H1 (cell line): ENCODE data around the gene PTPRG. TPM values are rescaled to one million over a fixed set of nuclear protein-coding genes. Genes with fewer than 3 reads are reported as not detected.

Source experiments
- CTCF ChIA-PET: fragments of 300-600 bp; sonication (Branson Sonifier 250); formaldehyde crosslinking; loops from one replicate; lab custom pipeline; 2021; ENCODE audit not compliant: partially characterized antibody; lab: Charles Lee
- POLR2A ChIA-PET: fragments of 300-600 bp; sonication (Branson Sonifier 250); formaldehyde crosslinking; loops from one replicate; lab custom pipeline; 2021; ENCODE audit warnings: inconsistent platforms; ENCODE audit not compliant: partially characterized antibody; lab: Charles Lee
- DNase-seq, 2 experiments: peaks; one replicate each; pipeline versions ENCODE4 v3.0.0 to v3.0.0-alpha.2; 2010 to 2022; ENCODE audit warnings: low spot score in 2 of 2, low read depth in 1 of 2, mixed read lengths in 1 of 2
- FAIRE-seq: peaks from 2 replicates; lab custom pipeline; 2011; peaks lifted over from hg19 to GRCh38; lab: Jason Lieb, UNC
- H2AFZ ChIP-seq: 2 replicates; pipeline ENCODE4 v1.8.1; 2012; ENCODE audit warnings: low read length, inconsistent platforms
- H2AK5ac ChIP-seq: 2 replicates; pipeline ENCODE4 v1.6.1; 2013; ENCODE audit warnings: low read depth, low read length
- H2BK120ac ChIP-seq: replicated peaks from 2 replicates; pipeline ENCODE3; 2013; ENCODE audit warnings: low read depth, low read length, inconsistent platforms
- H2BK12ac ChIP-seq: 2 replicates; pipeline ENCODE4 v1.6.1; 2013; ENCODE audit warnings: low read depth, low read length
- H2BK15ac ChIP-seq: 2 replicates; pipeline ENCODE4 v1.6.1; 2013; ENCODE audit warnings: low read length
- H2BK20ac ChIP-seq: 2 replicates; pipeline ENCODE4 v1.6.1; 2013; ENCODE audit warnings: low read length
- H2BK5ac ChIP-seq: 2 replicates; pipeline ENCODE4 v1.6.1; 2013; ENCODE audit warnings: low read depth, low read length
- H3K14ac ChIP-seq: 2 replicates; pipeline ENCODE4 v1.6.1; 2013; ENCODE audit warnings: inconsistent platforms; ENCODE audit not compliant: insufficient read length
- H3K18ac ChIP-seq: 2 replicates; pipeline ENCODE4 v1.6.1; 2013; ENCODE audit warnings: low read length; ENCODE audit errors: extremely low read depth
- H3K23ac ChIP-seq: 2 replicates; pipeline ENCODE4 v1.6.1; 2013; ENCODE audit warnings: inconsistent platforms; ENCODE audit not compliant: insufficient read length
- H3K23me2 ChIP-seq: 2 replicates; pipeline ENCODE4 v1.6.1; 2013; ENCODE audit warnings: low read depth, low read length
- H3K27ac ChIP-seq: 2 replicates; pipeline ENCODE4 v1.6.1; 2011; ENCODE audit warnings: low read depth, low read length, inconsistent platforms
- H3K27me3 ChIP-seq, 4 experiments: replicated peaks in 1 of 4; 1 replicate in 1 of 4; 2 replicates in 3 of 4; pipeline versions ENCODE4 v1.6.1 to v1.8.1; 2011 to 2013; ENCODE audit warnings: low read length in 3 of 4, mild to moderate bottlenecking in 3 of 4, inconsistent platforms in 2 of 4, mixed read lengths in 2 of 4, moderate library complexity in 1 of 4; ENCODE audit not compliant: control insufficient read depth in 3 of 4, insufficient read depth in 3 of 4; ENCODE audit errors: extremely low read depth in 1 of 4
- H3K36me3 ChIP-seq, 4 experiments: 2 replicates each; pipeline versions ENCODE4 v1.6.1 to v1.8.1; 2011 to 2013; ENCODE audit warnings: mild to moderate bottlenecking in 4 of 4, low read length in 3 of 4, moderate library complexity in 2 of 4, control low read depth in 1 of 4, inconsistent platforms in 1 of 4; ENCODE audit not compliant: insufficient read depth in 4 of 4, control insufficient read depth in 2 of 4
- H3K4ac ChIP-seq: replicated peaks from 2 replicates; pipeline ENCODE3; 2013; ENCODE audit warnings: low read length, low read depth, mixed read lengths, inconsistent platforms; ENCODE audit not compliant: insufficient read length
- H3K4me1 ChIP-seq, 4 experiments: replicated peaks in 1 of 4; 1 replicate in 1 of 4; 2 replicates in 3 of 4; pipeline versions ENCODE4 v1.6.1 to v1.8.1; 2011 to 2013; ENCODE audit warnings: low read length in 3 of 4, inconsistent platforms in 2 of 4, mixed read lengths in 1 of 4; ENCODE audit not compliant: insufficient read depth in 4 of 4, control insufficient read depth in 3 of 4
- H3K4me2 ChIP-seq, 2 experiments: 2 replicates each; pipeline versions ENCODE4 v1.6.1 to v1.8.1; 2011 to 2013; ENCODE audit warnings: low read depth in 2 of 2, low read length in 2 of 2, control low read depth in 1 of 2, inconsistent platforms in 1 of 2, mild to moderate bottlenecking in 1 of 2; ENCODE audit not compliant: insufficient read depth in 1 of 2
- H3K4me3 ChIP-seq, 4 experiments: fragments of 200-600, 300-600 bp in 1 of 4; sonication (generic), shearing (Covaris generic), sonication (Bioruptor Twin) in 1 of 4; 2 replicates each; pipeline versions ENCODE4 v1.5.1 to v1.8.1; 2011 to 2016; ENCODE audit warnings: low read length in 4 of 4, low read depth in 3 of 4, control low read depth in 2 of 4, inconsistent platforms in 2 of 4, mild to moderate bottlenecking in 2 of 4, mixed read lengths in 1 of 4, moderate library complexity in 1 of 4; ENCODE audit not compliant: insufficient read depth in 2 of 4; ENCODE audit errors: extremely low read depth in 1 of 4
- H3K56ac ChIP-seq: replicated peaks from 2 replicates; pipeline ENCODE3; 2013; ENCODE audit warnings: low read depth, mild to moderate bottlenecking, mixed read lengths, low read length, inconsistent platforms; ENCODE audit not compliant: insufficient read length
- H3K79me1 ChIP-seq: 2 replicates; pipeline ENCODE4 v1.6.1; 2013; ENCODE audit warnings: low read depth, low read length, control low read depth
- H3K79me2 ChIP-seq, 2 experiments: 2 replicates each; pipeline versions ENCODE4 v1.6.1 to v1.8.1; 2012 to 2013; ENCODE audit warnings: low read length in 2 of 2, mild to moderate bottlenecking in 2 of 2, inconsistent platforms in 1 of 2; ENCODE audit not compliant: insufficient read depth in 2 of 2, control insufficient read depth in 1 of 2
- H3K9ac ChIP-seq, 4 experiments: replicated peaks in 1 of 4; 1 replicate in 1 of 4; 2 replicates in 3 of 4; pipeline versions ENCODE4 v1.6.1 to v1.8.1; 2011 to 2013; ENCODE audit warnings: low read depth in 3 of 4, low read length in 3 of 4, control low read depth in 2 of 4, mild to moderate bottlenecking in 2 of 4, moderate library complexity in 2 of 4, inconsistent platforms in 1 of 4; ENCODE audit errors: extremely low read depth in 1 of 4
- H3K9me3 ChIP-seq, 2 experiments: 2 replicates each; pipeline versions ENCODE4 v1.6.1 to v1.8.1; 2012 to 2013; ENCODE audit warnings: mild to moderate bottlenecking in 2 of 2, moderate library complexity in 2 of 2, control low read depth in 1 of 2, inconsistent platforms in 1 of 2, low read depth in 1 of 2, low read length in 1 of 2, mixed read lengths in 1 of 2; ENCODE audit not compliant: insufficient read depth in 2 of 2
- H4K20me1 ChIP-seq, 2 experiments: replicated peaks in 1 of 2; 2 replicates each; pipeline versions ENCODE3 to v1.8.1; 2011 to 2013; ENCODE audit warnings: inconsistent platforms in 2 of 2, low read length in 2 of 2, mild to moderate bottlenecking in 1 of 2; ENCODE audit not compliant: insufficient read depth in 2 of 2, control insufficient read depth in 1 of 2
- H4K5ac ChIP-seq: 2 replicates; pipeline ENCODE4 v1.6.1; 2013; ENCODE audit warnings: low read length, low read depth, mixed read lengths, inconsistent platforms; ENCODE audit not compliant: insufficient read length
- H4K8ac ChIP-seq: 2 replicates; pipeline ENCODE4 v1.8.0; 2013; ENCODE audit warnings: mild to moderate bottlenecking, moderate library complexity, low read length, inconsistent platforms; ENCODE audit not compliant: insufficient read depth; ENCODE audit errors: extremely low read depth
- H4K91ac ChIP-seq: replicated peaks from 2 replicates; pipeline ENCODE3; 2013; ENCODE audit warnings: low read length, mixed read lengths, inconsistent platforms; ENCODE audit not compliant: insufficient read length
- CEBPB ChIP-seq: IDR thresholded peaks from 2 replicates; pipeline ENCODE4 v1.6.1; 2012; ENCODE audit warnings: low read depth, low read length
- CTBP2 ChIP-seq: IDR thresholded peaks from 2 replicates; pipeline ENCODE4 v1.7.0; 2011; ENCODE audit warnings: borderline replicate concordance, mild to moderate bottlenecking, moderate library complexity, mixed read lengths, low read length; ENCODE audit not compliant: insufficient read depth, insufficient read length
- EGR1 ChIP-seq: IDR thresholded peaks from 2 replicates; pipeline ENCODE4 v1.6.1; 2011; ENCODE audit warnings: low read depth, low read length, borderline replicate concordance
- FOSL1 ChIP-seq: IDR thresholded peaks from 2 replicates; pipeline ENCODE4 v1.6.1; 2011; ENCODE audit warnings: mild to moderate bottlenecking, low read depth, low read length, moderate library complexity; ENCODE audit not compliant: insufficient read depth
- GTF2F1 ChIP-seq: IDR thresholded peaks from 2 replicates; pipeline ENCODE4 v1.6.1; 2012; ENCODE audit warnings: low read depth, low read length, improper control_type of control experiment, borderline replicate concordance
- HDAC6 ChIP-seq: IDR thresholded peaks from one replicate; pipeline ENCODE4 v1.7.1; 2012; ENCODE audit warnings: low read depth, mild to moderate bottlenecking, inconsistent platforms, low read length, moderate library complexity
- KDM4A ChIP-seq: IDR thresholded peaks from one replicate; pipeline ENCODE4 v1.7.1; 2012; ENCODE audit warnings: low read depth, mild to moderate bottlenecking, moderate library complexity, low read length, inconsistent platforms; ENCODE audit not compliant: severe bottlenecking
- KDM5A ChIP-seq: fragments of 200-600 bp; IDR thresholded peaks from 2 replicates; pipeline ENCODE4 v1.7.1; 2012; ENCODE audit warnings: mild to moderate bottlenecking, low read length, inconsistent platforms, mixed read lengths
- POLR2AphosphoS5 ChIP-seq: IDR thresholded peaks from 2 replicates; pipeline ENCODE4 v1.6.1; 2011; ENCODE audit warnings: low read depth, low read length
- RFX5 ChIP-seq: IDR thresholded peaks from 2 replicates; pipeline ENCODE4 v1.6.1; 2011; ENCODE audit warnings: low read depth, low read length, improper control_type of control experiment, borderline replicate concordance
- RXRA ChIP-seq: IDR thresholded peaks from 2 replicates; pipeline ENCODE4 v1.6.1; 2011; ENCODE audit warnings: low read depth, mild to moderate bottlenecking, low read length, moderate library complexity; ENCODE audit not compliant: insufficient read depth
- YY1 ChIP-seq: IDR thresholded peaks from 2 replicates; pipeline ENCODE4 v1.6.1; 2011; ENCODE audit warnings: low read depth, mild to moderate bottlenecking, low read length
- WGBS, 2 experiments: shearing (Covaris generic) in 1 of 2; methylation state at CpG; one replicate each; pipeline versions ENCODE4 v1.1.6 to v1.1.7; 2013 to 2015; ENCODE audit warnings: low lambda C conversion rate in 2 of 2, mixed read lengths in 2 of 2, inconsistent platforms in 1 of 2, low coverage in 1 of 2, missing lambda C conversion rate in 1 of 2; ENCODE audit not compliant: insufficient replicate concordance in 2 of 2, insufficient coverage in 1 of 2, insufficient read length in 1 of 2; ENCODE audit errors: extremely low coverage in 1 of 2, missing lambda C conversion rate in 1 of 2; 5-methylcytosine and 5-hydroxymethylcytosine counted together
- polyA plus RNA-seq, 7 experiments: library from polyadenylated mRNA; depleted of rRNA in 3 of 7; stranded (reverse) in 5 of 7; unstranded in 2 of 7; fragments of >200 nt in 5 of 7; fragments of 200-250 nt in 2 of 7; gene quantifications; 1 replicate in 5 of 7; 2 replicates in 1 of 7; 4 replicates in 1 of 7; pipeline versions ENCODE4 v1.2.1 to v1.2.3, GENCODE V29; 2011 to 2013; ENCODE audit warnings: missing spikeins in 2 of 7, mixed read lengths in 2 of 7
- total RNA-seq: library from RNA; stranded (reverse); fragmentation: NEBNext Ultra II Directional; extraction: Animal tissue kit (Norgen Biotek cat#: 25700); gene quantifications from 2 replicates; pipeline ENCODE4 v1.2.1, GENCODE V29; 2021
- TF ChIP-seq, protein P1 (sequence below): IDR thresholded peaks from 2 replicates; pipeline ENCODE4 v1.6.1; 2012; ENCODE audit warnings: low read length, inconsistent platforms

Gene PTPRG
- total and polyA plus RNA-seq, 2 of the 8 experiments (the other 6 are each of a cell fraction or from before 2014, with no cell fraction given) = 23.3 to 96.2 TPM

- Histone ChIP-seq H3K23me2 (no peaks in the 10 kb centered on the region), H2BK5ac (no peak overlapping the region), H2AK5ac (no peak overlapping the region), H4K8ac (no peak overlapping the region), H2BK120ac (no peak overlapping the region), H3K36me3 (no peaks in the 10 kb centered on the region), H2AFZ (no peak overlapping the region), H3K4me1 (peaks cover 0 to 4% (median 2%) of the 10 kb centered on the region in 4 experiments; a peak in 4 of 7 replicates), H2BK20ac (no peak overlapping the region), H3K4me3 (no peak overlapping the region), H3K18ac (no peak overlapping the region), H3K27ac (no peak overlapping the region), H2BK12ac (no peak overlapping the region), H3K9ac (no peak overlapping the region), H3K56ac (no peak overlapping the region), H3K27me3 (no peaks in the 10 kb centered on the region), H3K4me2 (no peak overlapping the region), H3K14ac (no peak overlapping the region), H4K20me1 (peaks cover 1 to 3% of the 10 kb centered on the region in 2 experiments), H4K5ac (no peak overlapping the region), H3K4ac (no peak overlapping the region), H2BK15ac (no peak overlapping the region), H3K9me3 (no peaks in the 10 kb centered on the region), H3K79me1 (no peaks in the 10 kb centered on the region; the same call in 1 of the 2 replicates), H4K91ac (no peak overlapping the region), H3K79me2 (peaks cover 0 to 41% of the 10 kb centered on the region in 2 experiments; a peak in 2 of 4 replicates), H3K23ac (no peak overlapping the region)
- DNase-seq (no peak), FAIRE-seq (no peak)
- no peak for TF ChIP-seq HDAC6
- TF ChIP-seq CEBPB = no peak
- TF ChIP-seq, protein P1, sequence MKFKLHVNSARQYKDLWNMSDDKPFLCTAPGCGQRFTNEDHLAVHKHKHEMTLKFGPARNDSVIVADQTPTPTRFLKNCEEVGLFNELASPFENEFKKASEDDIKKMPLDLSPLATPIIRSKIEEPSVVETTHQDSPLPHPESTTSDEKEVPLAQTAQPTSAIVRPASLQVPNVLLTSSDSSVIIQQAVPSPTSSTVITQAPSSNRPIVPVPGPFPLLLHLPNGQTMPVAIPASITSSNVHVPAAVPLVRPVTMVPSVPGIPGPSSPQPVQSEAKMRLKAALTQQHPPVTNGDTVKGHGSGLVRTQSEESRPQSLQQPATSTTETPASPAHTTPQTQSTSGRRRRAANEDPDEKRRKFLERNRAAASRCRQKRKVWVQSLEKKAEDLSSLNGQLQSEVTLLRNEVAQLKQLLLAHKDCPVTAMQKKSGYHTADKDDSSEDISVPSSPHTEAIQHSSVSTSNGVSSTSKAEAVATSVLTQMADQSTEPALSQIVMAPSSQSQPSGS = no peak
- no peak for TF ChIP-seq RXRA
- no peak for TF ChIP-seq KDM4A
- no peak for TF ChIP-seq GTF2F1
- TF ChIP-seq FOSL1 = no peak
- TF ChIP-seq YY1 = no peak
- no peak for TF ChIP-seq EGR1
- no peak for TF ChIP-seq KDM5A
- no peak for TF ChIP-seq RFX5
- TF ChIP-seq POLR2AphosphoS5 = no peak
- TF ChIP-seq CTBP2 = no peak
- ChIA-PET POLR2A (no interaction called here), CTCF (no interaction called here)
- WGBS, 2 experiments = 90% methylated on average over 3 of the region's 3 CpGs; no CpG with 5 or more reads in 1 of the 2 experiments
These were observed 423.6 kb downstream of the PTPRG start for GRCh38 chr3:61985020-61985419.
